ENCODE measurements around the gene PFDN6. TPM values are rescaled to one million over a fixed set of nuclear protein-coding genes. Genes with fewer than 3 reads are reported as not detected.

The PFDN6 gene
- total RNA-seq, 1 experiment from 2014 or later = 95.7 TPM

DNA sequence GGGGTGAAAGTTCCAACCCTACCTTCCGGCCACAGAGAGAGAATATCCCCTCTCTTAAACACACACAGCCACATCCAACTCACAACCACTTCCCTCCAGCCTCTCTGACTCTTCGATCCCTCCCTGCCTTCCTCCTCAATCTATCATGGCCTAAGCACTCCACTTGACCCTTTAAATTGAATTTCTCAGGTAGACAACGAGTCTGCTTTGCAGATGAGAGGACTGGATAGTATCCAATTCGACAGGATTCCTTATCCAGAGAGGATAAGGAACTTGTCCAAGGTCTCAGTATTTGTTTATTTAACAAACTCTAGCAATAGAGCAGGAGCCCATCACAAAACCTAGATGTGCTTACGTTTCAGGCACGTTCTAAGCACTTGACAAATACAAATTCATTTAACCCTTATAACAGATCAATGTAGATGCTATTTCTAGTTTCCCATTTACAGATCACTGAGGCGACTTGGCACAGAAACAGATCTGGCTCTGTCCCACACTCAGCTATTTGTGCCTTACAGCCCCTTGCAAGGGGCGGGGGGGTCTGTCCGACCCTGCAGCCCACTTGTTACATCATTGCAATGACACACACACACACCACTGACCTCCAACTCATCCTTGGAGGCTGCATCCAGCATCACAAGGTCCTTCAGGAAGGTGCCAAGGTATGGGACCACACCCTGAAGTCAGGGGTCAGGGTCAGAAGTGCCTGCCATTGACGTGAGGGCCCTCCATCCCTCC lies 4.9 kb downstream of the PFDN6 start:
- ChIA-PET POLR2A (no interaction called here), CTCF (interaction anchor here (1.1 kb wide), 1 partner anchor 17 kb away, joined by 3 read pairs; no protein-coding TSS in a partner anchor)
- H3K4me3 Mint-ChIP-seq = no peak overlapping the region
- H3K27ac Mint-ChIP-seq = no peak overlapping the region
- DNase-seq (ENCODE audit: low spot score) (no peak), ATAC-seq (no peak)
- no peaks in the 10 kb centered on the region for H3K9me3 Mint-ChIP-seq
- TF ChIP-seq ELF4 (CRISPR knock-in tag; IDR thresholded peaks at IDR 0.05; ENCODE audit: low read depth) = no peak
- no peak for TF ChIP-seq GTF2I (CRISPR knock-in tag; conservative IDR thresholded peaks at IDR 0.05)
- TF ChIP-seq JAZF1 (CRISPR knock-in tag; IDR thresholded peaks at IDR 0.05) = no peak
- TF ChIP-seq SOX15 (CRISPR knock-in tag; IDR thresholded peaks at IDR 0.05) = no peak
- no peak for TF ChIP-seq ZBTB21 (CRISPR knock-in tag; IDR thresholded peaks at IDR 0.05; ENCODE audit: borderline replicate concordance)
- no peak for TF ChIP-seq ZNF396 (CRISPR knock-in tag; IDR thresholded peaks at IDR 0.05; ENCODE audit: borderline replicate concordance)
- TF ChIP-seq ZNF317 (CRISPR knock-in tag; IDR thresholded peaks at IDR 0.05; ENCODE audit: borderline replicate concordance, low read depth) = no peak
- TF ChIP-seq CBFB (CRISPR knock-in tag; IDR thresholded peaks at IDR 0.05; ENCODE audit: low read depth) = no peak
- no peak for TF ChIP-seq NR2C2 (CRISPR knock-in tag; IDR thresholded peaks at IDR 0.05)
- TF ChIP-seq, protein P1, sequence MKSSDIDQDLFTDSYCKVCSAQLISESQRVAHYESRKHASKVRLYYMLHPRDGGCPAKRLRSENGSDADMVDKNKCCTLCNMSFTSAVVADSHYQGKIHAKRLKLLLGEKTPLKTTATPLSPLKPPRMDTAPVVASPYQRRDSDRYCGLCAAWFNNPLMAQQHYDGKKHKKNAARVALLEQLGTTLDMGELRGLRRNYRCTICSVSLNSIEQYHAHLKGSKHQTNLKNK (CRISPR knock-in tag; IDR thresholded peaks at IDR 0.05) = no peak
- no peak for TF ChIP-seq SP1 (CRISPR knock-in tag; conservative IDR thresholded peaks at IDR 0.05)
- TF ChIP-seq NR1H2 (CRISPR knock-in tag; IDR thresholded peaks at IDR 0.05) = no peak
- no peaks in the 10 kb centered on the region for H3K27me3 Mint-ChIP-seq (ENCODE audit: low read depth)
- H3K36me3 Mint-ChIP-seq = peaks cover 19% of the 10 kb centered on the region
- peaks cover 19% of the 10 kb centered on the region for H3K4me1 Mint-ChIP-seq

DNA sequence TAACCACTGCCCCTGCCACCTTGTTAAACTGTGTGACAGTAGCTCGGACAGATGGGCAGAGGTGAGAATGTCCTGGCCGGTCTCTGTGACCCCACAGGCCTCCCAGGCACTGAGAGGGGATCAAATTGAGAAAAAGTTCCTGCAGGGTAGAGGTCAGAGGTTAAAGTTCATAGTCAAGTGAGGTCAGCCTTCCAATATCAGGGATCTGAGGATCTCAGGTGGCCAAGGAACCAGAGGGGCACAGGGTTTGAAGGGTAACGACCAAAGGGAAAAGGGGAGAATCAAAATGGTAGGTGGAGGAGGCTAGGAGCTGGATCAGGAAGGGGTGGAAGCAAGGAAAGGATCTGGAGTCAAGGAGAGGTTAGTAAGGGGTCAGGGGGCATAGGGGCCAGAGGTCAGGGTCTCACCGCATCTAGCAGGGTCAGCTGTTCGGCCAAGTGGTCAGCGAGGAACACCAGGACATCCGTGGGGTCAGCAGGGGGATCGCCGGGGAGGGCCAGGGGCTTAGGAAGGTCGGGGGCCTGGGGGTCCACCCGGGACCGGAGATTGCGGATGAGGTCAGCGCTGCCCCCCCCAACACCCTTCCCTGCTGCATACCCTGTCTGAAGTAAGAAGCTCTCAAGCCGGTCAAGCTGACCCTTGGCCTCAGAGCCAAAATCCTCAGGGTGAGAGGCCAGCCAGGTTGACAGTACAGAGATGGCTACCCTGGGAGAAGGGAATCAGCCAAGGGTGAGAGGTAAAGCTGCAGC lies 6.4 kb downstream of the PFDN6 start:
- Mint-ChIP-seq H3K27me3 (ENCODE audit: low read depth) (no peaks in the 10 kb centered on the region), H3K4me1 (peaks cover 18% of the 10 kb centered on the region), H3K27ac (no peak overlapping the region), H3K9me3 (no peaks in the 10 kb centered on the region), H3K36me3 (peaks cover 22% of the 10 kb centered on the region), H3K4me3 (peak overlapping the region; percentile 99)
- TF ChIP-seq JAZF1 (CRISPR knock-in tag; IDR thresholded peaks at IDR 0.05) = no peak
- TF ChIP-seq, protein P2, sequence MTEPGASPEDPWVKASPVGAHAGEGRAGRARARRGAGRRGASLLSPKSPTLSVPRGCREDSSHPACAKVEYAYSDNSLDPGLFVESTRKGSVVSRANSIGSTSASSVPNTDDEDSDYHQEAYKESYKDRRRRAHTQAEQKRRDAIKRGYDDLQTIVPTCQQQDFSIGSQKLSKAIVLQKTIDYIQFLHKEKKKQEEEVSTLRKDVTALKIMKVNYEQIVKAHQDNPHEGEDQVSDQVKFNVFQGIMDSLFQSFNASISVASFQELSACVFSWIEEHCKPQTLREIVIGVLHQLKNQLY (CRISPR knock-in tag; IDR thresholded peaks at IDR 0.05) = no peak
- TF ChIP-seq, protein P1 (CRISPR knock-in tag; IDR thresholded peaks at IDR 0.05) = no peak
- DNase-seq (ENCODE audit: low spot score) = no peak
- ATAC-seq = no peak
- ChIA-PET POLR2A (no interaction called here), CTCF (interaction anchor here (2.4 kb wide), 1 partner anchor 18 kb away, joined by 31 read pairs; the partner anchor contains the start of gene B3GALT4)

DNA sequence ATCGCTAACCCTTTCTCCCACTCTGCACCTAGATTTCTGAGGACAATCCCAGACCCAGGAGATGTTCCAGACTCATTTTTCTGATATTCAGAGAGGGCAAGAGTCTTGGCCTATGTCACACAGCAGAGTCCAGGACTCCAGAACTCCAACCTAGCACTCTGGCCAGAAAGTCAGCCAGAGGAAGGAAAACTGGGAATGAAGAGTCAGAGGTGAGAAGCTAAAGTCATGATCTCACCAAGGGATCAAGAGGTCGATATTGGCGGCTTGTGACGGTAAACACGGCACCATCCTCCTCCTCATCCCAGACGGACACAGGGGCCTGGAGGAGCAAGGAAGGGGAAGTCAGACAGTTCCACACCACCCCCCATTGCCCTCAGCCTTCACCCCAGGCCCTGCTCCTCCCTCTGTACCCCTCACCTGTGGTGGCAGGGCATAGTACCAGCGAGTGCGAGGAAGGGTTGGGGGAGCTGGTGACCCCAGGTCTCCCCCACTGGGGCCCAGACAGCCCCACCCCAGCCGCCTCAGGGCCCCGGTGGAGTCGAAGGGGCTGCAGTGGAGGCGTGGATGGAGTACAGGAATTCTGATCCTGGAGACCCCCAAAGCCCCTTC lies 7.5 kb downstream of the PFDN6 start:
- H3K4me3 Mint-ChIP-seq = peak overlapping the region; percentile 99
- TF ChIP-seq SMAD4 (CRISPR knock-in tag; IDR thresholded peaks at IDR 0.05) (no peak), SMAD3 (CRISPR knock-in tag; IDR thresholded peaks at IDR 0.05; ENCODE audit: borderline replicate concordance) (no peak), KAT7 (CRISPR knock-in tag; IDR thresholded peaks at IDR 0.05; ENCODE audit: borderline replicate concordance) (no peak), IRF2 (CRISPR knock-in tag; IDR thresholded peaks at IDR 0.05; ENCODE audit: borderline replicate concordance, low read depth) (no peak), NR3C1 (CRISPR knock-in tag; conservative IDR thresholded peaks at IDR 0.05; ENCODE audit: low read depth) (no peak), NR1H2 (CRISPR knock-in tag; IDR thresholded peaks at IDR 0.05) (no peak)
- TF ChIP-seq, protein P3, sequence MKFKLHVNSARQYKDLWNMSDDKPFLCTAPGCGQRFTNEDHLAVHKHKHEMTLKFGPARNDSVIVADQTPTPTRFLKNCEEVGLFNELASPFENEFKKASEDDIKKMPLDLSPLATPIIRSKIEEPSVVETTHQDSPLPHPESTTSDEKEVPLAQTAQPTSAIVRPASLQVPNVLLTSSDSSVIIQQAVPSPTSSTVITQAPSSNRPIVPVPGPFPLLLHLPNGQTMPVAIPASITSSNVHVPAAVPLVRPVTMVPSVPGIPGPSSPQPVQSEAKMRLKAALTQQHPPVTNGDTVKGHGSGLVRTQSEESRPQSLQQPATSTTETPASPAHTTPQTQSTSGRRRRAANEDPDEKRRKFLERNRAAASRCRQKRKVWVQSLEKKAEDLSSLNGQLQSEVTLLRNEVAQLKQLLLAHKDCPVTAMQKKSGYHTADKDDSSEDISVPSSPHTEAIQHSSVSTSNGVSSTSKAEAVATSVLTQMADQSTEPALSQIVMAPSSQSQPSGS (CRISPR knock-in tag; IDR thresholded peaks at IDR 0.05; ENCODE audit: borderline replicate concordance, low read depth) = no peak
- TF ChIP-seq, protein P2 (CRISPR knock-in tag; IDR thresholded peaks at IDR 0.05) = no peak
- ChIA-PET CTCF (interaction anchor here (0.8 to 2.4 kb wide), 7 partner anchors 14 to 171 kb away, joined by 3 to 31 read pairs (median 4); partner anchors contain the start of genes B3GALT4 and ZBTB22), POLR2A (interaction anchor here (0.8 to 1.6 kb wide), 6 partner anchors 8 to 325 kb away, joined by 3 to 10 read pairs (median 4); partner anchors contain the start of genes B3GALT4, PFDN6, RPS18 and TAPBP)
- ATAC-seq (no peak), DNase-seq (ENCODE audit: low spot score) (no peak)
- peaks cover 20% of the 10 kb centered on the region for H3K36me3 Mint-ChIP-seq
- H3K27me3 Mint-ChIP-seq (ENCODE audit: low read depth) = no peaks in the 10 kb centered on the region
- H3K27ac Mint-ChIP-seq = no peak overlapping the region
- peaks cover 17% of the 10 kb centered on the region for H3K4me1 Mint-ChIP-seq
- no peaks in the 10 kb centered on the region for H3K9me3 Mint-ChIP-seq
